NCI-H345 treated with DMSO at 0.1 percent for 48 hours (cell line): ENCODE measurements around the gene ZNF644.
"Not testable (repeated sequence)": the region's sequence is repeated elsewhere in the genome, so short reads cannot be mapped to it uniquely, and the experiment has no call there.

Experiments
- DNase-seq: peaks from one replicate; lab custom pipeline; 2025; ENCODE audit not compliant: unreplicated experiment; lab: John Stamatoyannopoulos, UW

The ZNF644 gene

DNA sequence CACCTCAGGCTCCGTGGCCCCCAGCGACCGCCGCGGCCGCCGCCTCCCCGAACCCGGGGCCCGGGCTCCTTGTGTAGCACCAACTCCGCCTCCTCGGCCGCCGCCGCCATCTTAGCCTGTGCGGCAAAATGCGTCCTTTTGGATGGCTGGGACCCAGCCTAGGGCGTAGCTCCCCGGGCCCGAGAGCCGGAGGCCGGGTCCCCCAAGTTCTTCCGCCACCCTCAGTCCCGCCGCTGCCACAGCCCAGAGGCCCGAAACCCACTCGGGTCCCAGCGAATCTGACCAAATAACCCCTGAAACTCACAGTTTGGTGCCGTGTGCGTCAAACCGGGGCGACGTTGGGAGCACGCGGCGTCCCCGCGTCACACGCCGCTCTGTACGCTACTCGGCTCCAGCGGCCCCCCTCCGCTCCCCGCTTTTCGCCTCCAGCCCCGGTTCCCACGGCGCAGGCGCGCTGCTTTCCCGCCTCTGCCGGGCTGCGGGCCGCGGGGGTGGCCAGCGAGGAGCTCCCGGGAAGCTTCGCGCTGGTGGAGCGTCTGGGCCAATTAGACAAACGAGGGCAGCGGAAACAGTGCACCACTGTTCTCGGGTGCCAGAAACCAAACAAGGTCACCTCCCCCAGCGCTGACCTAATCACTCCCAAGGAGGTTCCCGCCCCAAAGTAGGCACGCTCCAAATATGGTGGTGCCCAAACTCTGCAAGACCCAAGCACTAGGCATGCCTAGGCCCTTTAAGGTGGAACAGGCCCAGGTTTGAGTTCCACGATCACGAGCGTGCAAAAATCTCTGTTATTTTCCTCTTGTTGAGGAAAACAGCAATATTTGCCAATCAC lies at the start of gene ZNF644:
ZNF644 (minus strand) TSS at position 350 of the 832 bp plus-strand sequence. CDS start 39,682 bp downstream, outside the sequence.
- DNase-seq = peak; percentile 74

GRCh38 chr1:91070298-91070697 lies 48.5 kb upstream of the ZNF644 start:
- DNase-seq = no peak

DNA sequence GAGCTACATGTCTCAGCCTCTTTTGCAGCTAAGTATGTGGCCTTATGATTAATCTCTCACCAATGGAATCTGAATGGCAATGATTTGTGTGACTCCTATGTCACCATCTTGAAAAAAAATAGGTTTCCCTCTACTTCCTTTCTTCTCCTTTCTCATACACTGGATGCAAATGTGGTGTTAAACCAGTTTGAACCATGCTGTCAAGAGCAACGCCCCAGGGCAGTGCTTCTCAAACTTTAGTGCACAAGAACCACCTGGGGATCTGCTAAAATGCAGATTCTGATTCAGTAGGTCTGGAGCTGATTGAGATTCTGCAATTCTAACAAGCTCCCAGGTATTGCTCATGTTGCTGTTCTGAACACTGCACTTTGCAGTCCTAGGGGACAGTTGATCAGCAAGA lies 44.7 kb upstream of the ZNF644 start:
- no peak for DNase-seq

GRCh38 chr1:91065337-91065736 lies 43.5 kb upstream of the ZNF644 start:
- DNase-seq = no peak

GRCh38 chr1:91063403-91063802 lies 41.6 kb upstream of the ZNF644 start:
- DNase-seq = not testable (repeated sequence)

- no peak for DNase-seq
Observed at GRCh38 chr1:91059157-91059556, 37.3 kb upstream of the ZNF644 start.

- no peak for DNase-seq
Observed at GRCh38 chr1:91057784-91058183, 35.9 kb upstream of the ZNF644 start.

DNA sequence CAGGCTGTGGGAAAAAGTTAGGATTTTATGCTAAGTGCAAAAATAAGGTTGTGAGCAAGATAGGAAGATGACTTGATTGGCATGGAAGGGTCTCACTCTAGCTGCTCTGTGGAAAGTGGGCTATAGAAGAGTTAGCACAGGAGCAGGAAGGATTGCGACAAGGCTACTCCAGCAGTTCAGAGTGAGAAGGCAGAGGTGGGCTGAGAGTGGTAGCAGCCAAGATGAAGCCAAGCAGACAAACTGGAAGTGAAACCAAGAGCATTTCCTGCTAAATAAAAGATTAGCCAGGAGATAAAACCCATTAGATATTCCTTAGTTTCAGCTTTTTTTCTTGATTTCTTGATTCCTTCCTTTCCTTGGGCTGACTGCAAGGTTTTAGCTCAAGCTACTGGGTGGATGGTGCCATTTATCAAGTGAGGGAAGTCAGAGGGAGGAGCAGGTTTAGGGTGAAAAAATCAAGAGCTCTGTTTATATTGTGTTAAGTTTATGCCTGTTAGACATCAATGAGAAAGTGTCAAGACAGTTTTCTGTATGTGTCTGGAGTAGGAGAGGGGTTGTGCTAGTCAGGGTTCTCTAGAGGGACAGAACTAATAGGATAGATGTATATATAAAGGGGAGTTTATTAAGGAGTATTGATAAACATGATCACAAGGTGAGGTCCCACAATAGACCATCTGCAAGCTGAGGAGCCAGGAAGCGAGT lies 33.1 kb upstream of the ZNF644 start:
- DNase-seq = no peak

DNA sequence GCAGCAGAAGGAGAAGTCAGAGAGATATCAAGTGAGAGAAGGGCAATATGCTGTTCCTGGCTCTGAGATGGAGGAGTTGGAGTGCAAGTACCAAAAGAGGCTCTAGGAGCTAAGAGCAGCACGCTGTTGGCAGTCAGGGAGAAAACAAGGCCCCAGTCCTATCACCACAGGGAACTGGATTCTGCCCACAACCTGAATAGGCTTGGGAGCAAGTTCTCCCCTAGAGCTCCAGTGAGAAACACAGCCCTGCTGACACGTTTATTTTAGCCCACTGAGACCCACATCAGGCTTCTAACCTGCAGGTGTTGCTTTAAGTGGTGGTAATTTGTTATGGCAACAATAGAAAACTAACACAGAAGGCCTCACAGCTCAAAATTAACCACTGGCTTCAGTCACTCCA lies 31.8 kb upstream of the ZNF644 start:
- no peak for DNase-seq

DNA sequence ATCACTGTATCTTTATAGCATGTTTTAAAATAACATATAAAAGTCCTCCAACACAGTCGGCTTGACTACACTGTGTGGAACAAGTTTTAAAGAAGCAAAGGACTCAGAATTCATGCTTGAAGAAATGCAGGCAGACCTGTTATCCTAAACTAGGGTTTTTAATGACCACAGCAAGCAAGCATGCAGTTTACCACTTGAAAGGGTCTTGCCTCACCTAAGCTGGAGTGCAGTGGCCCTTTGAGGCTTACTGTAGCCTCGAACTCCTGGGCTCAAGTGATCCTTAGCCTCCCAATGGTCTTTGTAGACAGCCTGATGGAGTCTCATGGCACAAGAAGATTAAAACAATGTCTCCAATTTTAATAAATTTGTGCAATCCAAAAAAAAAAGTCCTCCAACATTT lies 27.7 kb upstream of the ZNF644 start:
- not testable (repeated sequence) for DNase-seq

DNA sequence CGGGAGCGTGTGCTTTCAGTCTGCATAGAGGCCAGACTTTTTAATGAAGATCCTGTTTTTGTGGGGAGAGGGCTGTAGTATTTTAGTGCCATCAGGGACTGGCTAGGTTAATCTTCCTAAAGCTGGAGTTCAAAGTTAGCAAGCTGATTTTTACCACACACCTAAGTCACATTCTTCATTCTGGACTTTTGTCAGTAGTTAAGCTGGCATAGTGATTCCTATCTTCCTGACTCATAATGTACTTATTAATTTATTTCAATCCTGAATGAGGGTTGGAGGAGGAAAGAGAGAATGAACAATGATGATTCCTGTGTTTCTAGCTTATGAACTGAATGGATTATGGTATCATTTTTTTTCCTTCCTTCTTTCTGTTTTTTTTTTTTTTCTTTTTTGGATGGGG lies 24.9 kb upstream of the ZNF644 start:
- no peak for DNase-seq

DNA sequence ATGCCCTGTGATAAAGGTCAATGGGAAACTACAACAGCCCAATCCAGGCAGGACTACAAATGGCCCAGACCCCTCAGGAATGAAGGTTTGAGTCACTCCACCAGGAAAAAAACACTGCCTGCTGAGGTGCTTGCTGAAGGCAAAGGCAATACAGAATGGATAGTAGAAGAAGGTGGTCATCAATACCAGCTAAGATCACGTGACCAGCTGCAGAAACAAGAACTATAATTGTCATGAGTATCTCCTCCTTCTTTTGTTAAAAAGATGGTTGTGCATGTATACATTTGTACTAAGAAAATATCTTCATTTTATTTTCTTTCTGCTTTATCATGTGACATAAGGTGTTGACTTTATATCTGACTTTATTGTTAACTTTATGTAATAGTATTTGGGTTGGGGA lies 23.4 kb upstream of the ZNF644 start:
- DNase-seq = no peak

DNA sequence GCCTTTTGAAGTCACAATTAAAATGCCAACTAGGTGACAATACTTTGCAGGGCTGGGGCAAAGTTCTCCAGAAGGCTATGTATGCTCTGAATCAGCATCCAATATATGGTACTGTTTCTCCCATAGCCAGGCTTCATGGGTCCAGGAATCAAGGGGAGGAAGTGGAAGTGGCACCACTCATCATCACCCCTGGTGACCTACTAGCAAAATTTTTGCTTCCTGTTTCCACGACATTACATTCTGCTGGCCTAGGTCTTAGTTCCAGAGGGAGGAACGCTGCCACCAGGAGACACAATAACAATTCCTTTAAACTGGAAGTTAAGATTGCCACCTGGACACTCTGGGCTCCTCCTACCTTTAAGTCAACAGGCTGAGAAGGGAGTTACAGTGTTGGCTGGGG lies 22.9 kb upstream of the ZNF644 start:
- not testable (repeated sequence) for DNase-seq

DNA sequence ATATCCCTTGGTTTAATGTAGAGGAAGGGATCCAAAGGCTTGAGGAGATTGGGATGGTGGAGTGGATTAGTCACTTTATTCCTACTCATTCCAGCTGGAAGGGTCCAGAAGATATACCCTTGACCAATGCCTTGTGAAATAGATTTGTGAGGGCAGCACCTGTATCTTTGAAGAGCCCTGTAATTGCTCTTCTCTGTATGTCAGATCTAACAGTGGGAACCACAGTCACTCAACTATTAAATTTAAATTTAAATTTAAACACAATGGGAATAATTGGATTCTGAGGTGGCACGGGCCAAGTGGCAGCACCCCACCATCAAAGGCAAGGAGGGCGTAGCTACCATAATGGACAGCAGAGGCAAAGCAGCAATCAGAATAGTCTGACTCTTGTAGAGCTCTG lies 20.5 kb upstream of the ZNF644 start:
- not testable (repeated sequence) for DNase-seq

GRCh38 chr1:91038582-91038981 lies 16.7 kb upstream of the ZNF644 start:
- no peak for DNase-seq

DNA sequence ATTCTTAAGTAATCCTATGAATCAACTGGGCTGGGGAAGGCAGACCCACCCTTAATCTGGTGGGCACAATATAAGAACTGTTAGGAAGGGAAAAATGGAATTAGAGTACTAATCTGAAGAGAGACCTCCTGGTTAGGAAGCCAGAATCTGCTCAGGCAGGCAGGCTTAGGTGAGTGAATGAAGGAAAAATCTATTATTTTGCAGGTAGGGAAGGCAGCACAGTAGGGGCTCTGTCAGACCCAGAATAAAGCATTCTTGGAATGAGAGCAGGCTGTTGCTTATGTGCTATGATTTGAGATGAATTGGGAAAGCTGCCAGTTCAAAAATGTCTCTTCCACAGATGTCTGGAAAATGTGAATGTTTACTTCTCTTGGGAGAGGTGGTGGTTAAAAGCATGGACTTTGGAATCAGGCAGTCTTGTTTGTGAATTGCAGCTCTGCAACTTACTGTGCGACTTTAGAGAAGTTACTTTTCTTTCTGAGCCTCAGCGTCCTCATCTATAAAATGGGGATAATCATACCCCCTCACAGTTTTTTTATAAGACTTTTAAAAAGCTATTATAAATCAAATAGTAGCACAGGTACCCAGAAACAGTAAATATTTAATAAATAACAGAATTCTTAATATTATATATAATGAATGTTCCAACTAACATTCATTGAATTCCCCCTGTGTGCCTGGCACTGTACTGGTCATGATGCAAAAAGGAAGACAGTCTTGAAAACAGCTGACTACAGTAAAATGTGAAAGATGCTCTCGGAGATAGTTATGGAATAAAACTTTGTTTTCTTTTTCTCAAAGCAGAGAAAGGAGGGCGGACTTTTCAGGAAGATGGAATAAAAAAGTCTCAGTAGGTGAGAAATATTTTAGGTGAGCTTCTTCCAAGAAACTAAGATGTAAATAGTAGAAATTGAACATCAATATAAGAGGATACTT lies 15.3 kb upstream of the ZNF644 start:
- DNase-seq = no peak

GRCh38 chr1:91032349-91032748 lies 10.5 kb upstream of the ZNF644 start:
- no peak for DNase-seq

DNA sequence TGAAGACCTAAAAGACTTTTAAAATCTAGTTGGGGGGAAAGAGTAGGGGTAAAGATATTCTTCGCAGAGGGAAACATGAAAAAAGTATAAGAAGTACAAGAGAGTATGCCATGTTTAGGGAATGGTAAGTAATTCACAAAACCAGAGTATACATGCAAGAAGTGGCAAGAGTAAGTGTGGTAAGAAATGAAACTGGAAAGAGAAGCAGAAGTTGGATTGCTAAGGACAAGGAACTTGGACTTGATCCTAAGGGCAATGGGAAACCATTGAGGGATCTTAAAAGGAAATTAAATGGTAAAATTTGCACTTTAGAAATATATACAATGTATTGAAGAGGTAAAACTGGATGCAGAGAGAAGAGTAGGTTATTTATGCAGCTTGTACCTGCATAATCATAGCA lies 9.2 kb upstream of the ZNF644 start:
- DNase-seq = no peak

GRCh38 chr1:91026777-91027176 lies 4.9 kb upstream of the ZNF644 start:
- no peak for DNase-seq

- DNase-seq = no peak
Observed at GRCh38 chr1:91026320-91026719, 4.5 kb upstream of the ZNF644 start.

DNA sequence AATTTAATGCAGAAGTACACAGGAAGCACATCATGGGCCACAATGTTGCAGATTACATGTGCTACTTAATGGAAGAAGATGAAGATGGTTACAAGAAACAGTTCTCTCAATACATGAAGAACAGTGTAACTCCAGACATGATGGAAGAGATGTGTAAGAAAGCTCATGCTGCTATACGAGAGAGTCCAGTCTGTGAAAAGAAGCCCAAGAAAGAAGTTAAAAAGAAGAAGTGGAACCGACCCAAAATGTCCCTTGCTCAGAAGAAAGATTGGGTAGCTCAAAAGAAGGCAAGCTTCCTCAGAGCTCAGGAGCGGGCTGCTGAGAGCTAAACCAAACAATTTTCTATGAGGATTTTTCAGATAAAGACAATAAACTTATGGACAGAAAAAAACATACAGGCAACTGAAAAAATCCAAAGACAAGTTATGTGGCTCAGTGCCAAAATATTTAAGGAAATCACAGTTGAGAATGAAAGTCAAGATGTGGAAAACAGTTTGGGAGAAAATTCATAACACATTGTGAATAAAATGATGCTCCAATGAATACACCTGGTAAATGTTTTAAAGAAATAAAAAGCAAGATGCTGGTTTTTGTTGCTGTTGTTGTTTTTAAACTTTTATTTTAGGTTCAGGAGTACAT lies 2.8 kb upstream of the ZNF644 start:
- DNase-seq = no peak
